ENCODE results near the gene RELCH.

RELCH gene

DNA sequence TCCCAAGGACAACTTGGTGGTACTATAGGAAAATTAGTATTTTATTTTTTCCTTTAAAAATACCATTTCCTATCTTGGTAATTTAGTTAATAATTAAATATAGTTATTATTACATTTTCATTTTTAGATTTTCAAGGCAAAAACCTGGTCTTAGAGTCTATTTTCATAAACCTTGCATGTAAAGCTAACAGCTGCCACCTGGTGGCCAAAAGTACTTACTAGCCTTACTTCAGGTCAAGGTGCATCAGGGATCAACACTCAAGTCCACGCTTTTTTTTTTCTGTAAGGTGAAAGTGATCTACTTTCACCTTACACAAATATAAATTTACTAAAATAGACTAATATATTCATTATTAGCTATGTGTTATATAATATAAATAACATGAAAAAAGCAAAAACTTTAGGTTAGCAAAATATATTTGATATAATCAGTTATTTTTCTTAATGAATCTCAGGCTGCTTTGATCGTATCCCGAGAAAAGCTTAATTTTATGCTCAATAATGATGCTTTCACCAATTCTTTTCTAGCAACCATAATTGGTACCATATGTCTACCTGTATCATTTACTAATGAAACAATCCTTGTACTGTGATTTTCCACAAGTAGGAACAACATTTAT is 62.5 kb downstream of the RELCH start:
- no peak for FAIRE-seq
- DNase-seq (ENCODE audit: insufficient read length, low spot score) = peak; percentile 14

DNA sequence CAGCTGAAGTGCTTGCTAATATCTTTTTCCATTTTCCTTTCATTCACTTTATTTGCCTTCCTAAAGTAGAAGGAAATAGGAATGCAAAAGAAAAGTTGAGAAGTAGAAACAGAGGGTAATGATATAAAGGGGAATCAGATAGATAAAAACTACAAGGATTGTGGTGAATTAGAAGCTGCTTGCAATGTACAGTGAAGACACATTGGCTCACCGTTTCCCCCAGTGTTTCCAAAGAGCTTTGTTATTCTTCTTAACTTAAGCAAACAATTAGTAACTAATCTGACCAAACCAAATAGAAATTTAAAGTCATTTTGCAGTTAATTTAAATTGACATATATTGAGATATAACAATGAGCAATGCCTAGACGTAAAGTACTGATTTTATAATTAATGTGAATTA is 63.4 kb downstream of the RELCH start:
- no peak for FAIRE-seq
- DNase-seq (ENCODE audit: insufficient read length, low spot score) = no peak

DNA sequence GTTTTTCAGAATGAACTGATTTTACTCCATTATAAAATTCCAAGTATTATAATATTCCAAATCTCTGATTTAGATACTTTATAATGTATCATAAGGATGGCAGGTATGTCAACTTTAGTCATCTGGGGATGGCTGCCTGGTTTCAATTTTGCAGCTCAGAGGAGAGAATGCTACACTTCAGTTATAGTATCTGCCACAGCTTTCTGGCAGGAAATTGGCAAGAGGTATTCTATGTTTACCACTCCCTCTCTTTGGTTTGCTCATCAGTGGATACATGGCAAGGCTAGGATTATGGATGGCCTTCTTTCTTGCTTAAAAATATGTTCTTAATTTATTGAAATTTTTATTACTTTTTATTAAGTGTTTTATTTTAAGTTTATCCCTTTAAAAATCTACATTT is 71.0 kb downstream of the RELCH start:
- no peak for DNase-seq (ENCODE audit: insufficient read length, low spot score)
- no peak for FAIRE-seq

DNA sequence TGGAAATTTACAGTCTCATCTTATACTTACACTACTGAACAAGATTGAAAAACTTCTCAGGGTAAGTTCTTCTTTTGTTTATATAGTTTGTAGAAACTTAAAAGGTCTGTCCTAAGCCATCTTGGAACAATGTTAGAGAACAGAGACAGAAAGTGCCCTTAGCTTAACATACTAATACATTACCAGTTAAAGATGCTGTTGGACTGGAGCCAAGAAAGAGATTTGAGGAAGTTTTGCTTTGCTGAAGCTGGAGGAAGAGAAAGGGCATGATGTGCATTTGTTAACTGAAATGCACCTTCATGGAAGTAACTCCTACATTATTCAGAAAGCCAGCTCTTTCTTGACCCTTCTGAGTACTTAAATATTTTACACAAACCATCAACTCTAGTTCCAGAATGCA is 71.6 kb downstream of the RELCH start:
- no peak for DNase-seq (ENCODE audit: insufficient read length, low spot score)

DNA sequence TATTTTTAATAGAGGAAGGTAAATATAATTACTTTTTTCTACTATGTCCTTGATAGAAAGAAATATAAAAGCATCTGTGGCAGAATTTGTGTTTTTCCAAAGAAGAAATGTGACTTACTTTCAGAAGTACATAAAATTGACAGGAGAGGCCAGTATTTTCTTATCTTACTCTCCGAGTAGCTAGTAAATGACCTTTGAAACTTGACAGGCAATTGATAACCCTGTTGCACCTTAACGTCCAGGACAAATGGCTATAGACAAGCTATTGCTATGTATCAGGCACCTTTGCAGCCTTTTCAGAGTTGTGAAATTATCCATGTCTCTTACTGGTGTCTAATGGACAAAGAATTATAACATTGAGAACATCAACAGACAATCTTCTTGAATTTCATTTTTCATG is 75.0 kb downstream of the RELCH start:
- DNase-seq (ENCODE audit: insufficient read length, low spot score) (no peak), FAIRE-seq (no peak)

More for the DNA sequence above, 71.6 kb downstream of the RELCH start:
- FAIRE-seq = no peak

DNA sequence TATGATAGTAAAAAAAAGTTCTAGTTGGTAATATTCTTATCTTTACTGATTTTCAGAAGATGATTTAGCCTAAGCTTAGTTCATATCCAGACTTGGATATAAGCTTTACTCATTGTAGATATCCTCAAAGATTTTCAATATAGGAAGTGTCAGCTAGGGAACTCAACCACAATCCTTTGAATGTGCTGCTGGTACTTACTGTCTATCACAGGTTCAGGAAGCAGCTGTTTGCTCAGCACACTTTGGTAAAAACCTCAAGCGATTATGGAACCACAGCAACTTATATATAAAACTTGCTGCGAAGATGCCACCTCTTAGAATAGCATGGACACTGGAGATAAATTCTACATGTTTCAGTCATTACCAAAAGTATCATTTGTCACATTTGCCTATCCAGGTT is 77.9 kb downstream of the RELCH start:
- no peak for FAIRE-seq
- DNase-seq (ENCODE audit: insufficient read length, low spot score) = no peak

DNA sequence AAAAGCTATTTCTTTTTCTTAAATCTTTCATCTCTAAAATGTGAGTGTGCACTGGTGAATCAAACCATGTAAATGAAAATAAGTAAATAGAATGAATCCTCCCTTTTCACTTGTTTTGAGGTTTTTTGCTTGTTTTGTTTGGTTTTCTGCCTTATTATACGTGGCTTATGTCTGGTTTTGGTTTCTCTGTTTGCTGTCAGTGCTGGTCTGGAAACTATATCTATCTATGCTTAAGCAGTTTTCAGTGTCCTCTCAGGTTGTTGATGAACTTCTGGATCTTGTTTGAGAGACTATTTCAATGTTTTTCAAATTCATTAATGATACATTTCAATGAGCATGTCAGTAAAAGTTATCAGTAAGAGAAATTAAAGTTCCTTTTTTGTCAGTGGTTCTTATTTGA is 90.0 kb downstream of the RELCH start:
- DNase-seq (ENCODE audit: insufficient read length, low spot score) (no peak), FAIRE-seq (no peak)

DNA sequence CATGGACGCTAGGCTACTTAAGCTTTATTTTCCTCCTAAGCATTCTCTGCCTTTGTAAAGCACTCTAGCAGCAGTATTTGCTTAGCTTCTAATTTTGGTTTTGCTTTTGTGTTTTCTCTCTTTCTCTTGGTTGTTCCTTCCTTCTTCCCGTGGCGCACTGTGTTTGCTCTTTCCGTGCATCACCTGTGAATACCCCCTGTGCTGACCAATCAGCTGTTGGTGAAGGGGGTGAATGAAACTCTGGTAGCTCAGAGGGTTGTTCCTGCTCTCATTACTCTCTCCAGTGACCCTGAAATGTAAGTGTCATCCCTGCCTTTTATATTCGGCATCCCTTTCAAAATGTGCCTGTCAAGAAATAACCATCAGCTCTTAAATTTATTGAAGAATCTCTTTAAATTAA is 92.5 kb downstream of the RELCH start:
- no peak for FAIRE-seq
- DNase-seq (ENCODE audit: insufficient read length, low spot score) = no peak

DNA sequence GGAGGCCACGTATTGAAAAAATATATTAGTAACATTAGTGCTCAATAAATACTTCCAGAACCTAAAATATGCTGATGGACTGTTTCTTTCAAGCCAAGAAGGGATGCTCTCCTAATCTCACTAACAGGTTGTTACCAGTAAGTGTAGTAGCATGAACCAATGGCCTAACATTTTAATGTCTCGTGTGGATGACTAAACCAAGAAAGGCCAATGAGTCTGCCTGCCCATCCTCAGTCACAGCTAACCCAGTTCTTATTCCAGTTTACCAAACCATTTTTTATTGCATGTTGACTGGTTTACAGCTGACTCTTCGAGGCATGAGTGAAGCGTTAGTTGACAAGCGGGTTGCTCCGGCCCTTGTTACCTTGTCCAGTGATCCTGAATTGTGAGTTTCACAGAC is 93.0 kb downstream of the RELCH start:
- FAIRE-seq = no peak
- no peak for DNase-seq (ENCODE audit: insufficient read length, low spot score)

DNA sequence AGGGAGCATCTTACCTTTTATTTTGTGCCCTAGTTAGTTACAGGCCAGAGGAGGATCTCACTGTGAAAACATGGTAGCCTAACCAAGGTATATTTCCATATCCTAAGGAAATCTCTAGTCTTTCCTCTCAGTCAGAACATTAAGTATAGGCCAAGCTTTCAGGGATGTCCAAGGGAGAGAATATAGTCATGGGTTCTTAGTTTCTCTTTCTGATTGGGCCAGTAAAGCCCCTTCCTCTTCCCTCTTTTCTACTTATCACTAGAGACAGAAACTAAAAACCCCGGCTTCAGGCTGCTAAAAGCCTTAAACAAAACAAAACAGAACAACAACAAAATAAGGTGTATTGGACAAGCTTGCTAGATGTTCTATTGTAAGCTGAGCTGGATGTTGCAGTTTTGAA is 93.7 kb downstream of the RELCH start:
- FAIRE-seq (no peak), DNase-seq (ENCODE audit: insufficient read length, low spot score) (no peak)

DNA sequence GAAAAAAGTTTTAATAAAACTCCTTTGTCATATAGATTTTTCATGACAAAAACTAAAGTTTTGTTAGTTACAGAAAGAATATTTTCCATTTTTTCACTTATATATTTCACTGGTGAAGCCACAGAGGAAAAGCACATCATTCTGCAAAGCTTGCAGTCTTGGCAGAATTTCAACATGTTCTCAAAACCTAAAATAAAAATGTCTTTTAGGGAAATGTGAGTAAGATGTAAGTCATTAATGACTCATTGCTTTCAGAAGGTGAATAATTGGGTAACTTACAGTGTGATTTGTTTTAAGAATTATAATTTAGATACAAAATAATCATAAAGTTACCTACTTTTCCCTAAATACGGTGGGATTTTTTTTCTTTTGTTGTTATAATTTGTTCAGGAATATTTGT is 94.6 kb downstream of the RELCH start:
- no peak for FAIRE-seq

DNA sequence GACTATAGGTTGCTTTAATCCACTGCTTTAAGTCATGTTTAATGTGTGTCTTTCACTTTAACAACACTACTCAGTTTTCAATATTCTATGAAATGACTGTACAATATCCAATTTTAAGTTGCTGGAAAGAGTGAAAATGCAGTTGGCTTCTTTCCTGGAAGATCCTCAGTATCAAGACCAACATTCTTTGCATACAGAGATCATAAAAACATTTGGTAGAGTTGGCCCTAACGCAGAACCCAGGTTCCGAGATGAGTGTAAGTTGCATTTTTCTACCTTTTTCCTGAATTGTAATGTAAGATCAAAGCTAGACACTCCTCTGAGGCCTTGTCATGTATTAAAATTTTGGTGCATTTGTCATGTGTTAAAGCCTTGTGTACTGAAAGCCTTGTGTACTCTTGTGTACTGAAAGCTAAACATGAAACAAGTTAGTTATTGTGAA is 95.2 kb downstream of the RELCH start:
- DNase-seq (ENCODE audit: insufficient read length, low spot score) = no peak
- FAIRE-seq = no peak

More for the DNA sequence above, 94.6 kb downstream of the RELCH start:
- DNase-seq (ENCODE audit: insufficient read length, low spot score) = no peak

DNA sequence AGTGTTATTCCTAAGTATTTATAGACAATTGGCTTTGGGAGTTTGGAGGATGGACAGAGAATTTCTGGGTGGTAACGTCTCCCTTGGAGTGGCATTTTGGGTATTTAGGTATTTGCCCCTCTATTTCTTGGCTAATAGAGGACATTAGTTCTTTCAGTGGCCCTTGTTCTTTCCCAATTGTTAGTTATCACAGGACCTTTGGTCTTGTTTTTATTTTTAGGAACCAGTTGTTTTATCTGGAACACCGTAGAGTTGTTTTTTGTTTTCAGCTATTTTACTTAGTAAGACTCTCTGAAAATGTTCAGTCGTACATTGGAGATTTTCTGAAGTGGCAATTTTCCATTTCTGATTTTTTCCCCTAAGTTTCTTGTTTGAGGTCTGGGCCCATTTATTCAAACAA is 97.6 kb downstream of the RELCH start:
- no peak for DNase-seq (ENCODE audit: insufficient read length, low spot score)
- FAIRE-seq = no peak

DNA sequence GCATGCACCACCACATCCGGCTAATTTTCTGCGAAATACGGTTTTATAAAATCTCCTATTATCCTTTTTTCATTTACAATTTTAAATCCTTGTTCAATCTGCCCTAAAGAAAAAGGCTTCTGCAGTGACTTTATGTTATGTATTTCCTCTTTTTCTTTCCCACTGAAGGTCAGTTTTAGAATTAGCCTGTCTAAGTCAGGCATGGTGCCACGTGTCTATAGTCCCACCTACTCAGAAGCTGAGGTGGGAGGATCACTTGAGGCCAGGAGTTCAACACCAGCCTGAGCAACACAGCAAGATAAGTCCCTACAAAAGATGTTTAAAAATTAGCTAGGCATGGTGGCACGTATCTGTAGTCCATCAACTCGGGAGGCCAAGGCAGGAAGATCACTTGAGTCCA is 98.2 kb downstream of the RELCH start:
- DNase-seq (ENCODE audit: insufficient read length, low spot score) (no peak), FAIRE-seq (no peak)

DNA sequence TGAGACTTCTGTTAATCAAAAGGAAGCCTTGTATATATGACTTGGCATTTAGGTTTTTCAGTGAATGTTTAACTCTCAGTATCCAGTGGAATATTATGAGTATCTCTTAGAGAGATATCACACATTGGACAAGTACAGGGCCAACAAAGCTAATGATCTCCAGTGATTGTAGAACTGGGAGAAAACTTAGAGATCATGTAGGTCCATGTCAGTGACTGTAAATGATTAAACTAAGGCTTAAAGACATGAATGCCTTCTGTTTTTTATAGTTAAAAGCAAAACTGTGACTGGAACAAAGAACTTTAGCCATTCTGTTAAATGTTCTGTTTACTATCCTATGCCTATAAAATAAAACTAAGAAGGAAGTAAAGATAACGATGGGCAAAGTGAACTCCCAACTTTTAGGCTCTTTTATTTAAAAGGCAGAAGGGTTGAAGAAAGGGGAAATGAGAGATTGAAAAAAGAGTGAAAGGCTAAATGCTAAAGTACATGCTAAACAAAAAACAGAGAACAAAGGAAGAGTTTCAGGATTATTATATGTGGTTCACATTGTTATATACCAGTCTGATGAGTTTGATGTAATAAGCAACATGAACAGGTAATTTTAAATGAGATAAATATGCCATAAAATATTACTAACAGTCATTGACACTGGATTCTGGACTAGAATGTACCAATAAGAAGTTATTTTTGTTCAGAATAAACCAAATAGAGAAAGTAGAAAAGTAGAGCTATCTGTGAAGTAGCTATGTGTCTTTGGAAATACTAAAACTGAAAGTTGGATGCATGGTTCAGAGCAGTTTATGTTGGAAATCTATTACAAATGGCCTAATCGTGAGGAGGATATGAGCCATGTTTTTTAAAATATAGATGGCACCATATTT is 101.0 kb downstream of the RELCH start:
- no peak for FAIRE-seq
- DNase-seq (ENCODE audit: insufficient read length, low spot score) = no peak

DNA sequence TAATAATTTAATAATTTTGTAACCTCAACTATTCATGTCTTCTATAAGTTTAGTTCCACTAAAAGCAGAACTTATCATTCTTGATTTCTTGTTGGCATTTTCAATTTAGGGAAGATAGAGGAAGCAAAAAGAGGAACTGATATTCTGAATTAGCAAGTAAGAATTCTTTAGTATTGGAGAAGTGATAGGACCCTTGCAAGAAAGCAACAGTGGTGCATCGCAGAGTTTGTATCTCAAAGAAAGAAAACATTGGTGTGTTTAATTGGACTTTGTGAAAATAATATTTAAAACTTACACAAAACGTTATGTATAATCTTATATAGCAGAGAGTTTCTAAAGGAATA is 101.6 kb downstream of the RELCH start:
- DNase-seq (ENCODE audit: insufficient read length, low spot score) (no peak), FAIRE-seq (no peak)

DNA sequence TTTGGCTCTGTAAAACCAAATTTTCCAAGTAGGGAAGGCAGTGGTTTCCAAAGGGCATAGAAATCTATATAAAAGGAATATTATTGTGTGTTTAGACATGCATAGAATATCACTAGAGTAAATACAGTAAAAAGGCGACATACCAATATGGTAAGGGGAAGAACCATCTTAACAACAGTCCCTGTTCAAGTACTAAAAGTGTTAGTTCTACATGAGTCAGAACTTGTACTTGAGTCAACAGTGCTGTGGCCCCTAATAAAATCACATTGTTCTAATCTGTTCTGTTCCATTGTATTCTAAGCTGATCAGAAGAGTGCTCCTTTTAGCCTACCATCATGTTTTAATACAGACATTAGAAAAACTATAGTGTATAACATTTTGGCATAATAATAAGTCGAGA is 102.0 kb downstream of the RELCH start:
- DNase-seq (ENCODE audit: insufficient read length, low spot score) = no peak
- FAIRE-seq = no peak

DNA sequence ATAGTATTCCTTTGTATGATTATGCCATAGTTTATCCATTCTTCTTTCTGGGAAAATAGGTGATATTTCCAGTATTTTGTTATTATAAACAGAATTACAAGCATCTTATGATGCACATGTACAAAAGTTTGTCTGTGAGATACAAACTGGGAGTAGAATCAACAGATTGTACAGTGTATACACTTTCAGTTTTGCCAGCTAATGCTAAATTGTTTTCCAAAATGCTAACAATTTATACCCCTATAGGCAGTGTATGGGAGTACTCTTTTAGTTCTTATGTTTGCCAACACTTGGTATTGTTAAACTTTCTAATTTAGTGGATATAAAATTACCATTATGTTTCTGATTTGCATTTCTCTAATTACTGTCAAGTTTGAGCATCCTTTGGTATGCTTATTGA is 107.0 kb downstream of the RELCH start:
- DNase-seq (ENCODE audit: insufficient read length, low spot score) (no peak), FAIRE-seq (no peak)

DNA sequence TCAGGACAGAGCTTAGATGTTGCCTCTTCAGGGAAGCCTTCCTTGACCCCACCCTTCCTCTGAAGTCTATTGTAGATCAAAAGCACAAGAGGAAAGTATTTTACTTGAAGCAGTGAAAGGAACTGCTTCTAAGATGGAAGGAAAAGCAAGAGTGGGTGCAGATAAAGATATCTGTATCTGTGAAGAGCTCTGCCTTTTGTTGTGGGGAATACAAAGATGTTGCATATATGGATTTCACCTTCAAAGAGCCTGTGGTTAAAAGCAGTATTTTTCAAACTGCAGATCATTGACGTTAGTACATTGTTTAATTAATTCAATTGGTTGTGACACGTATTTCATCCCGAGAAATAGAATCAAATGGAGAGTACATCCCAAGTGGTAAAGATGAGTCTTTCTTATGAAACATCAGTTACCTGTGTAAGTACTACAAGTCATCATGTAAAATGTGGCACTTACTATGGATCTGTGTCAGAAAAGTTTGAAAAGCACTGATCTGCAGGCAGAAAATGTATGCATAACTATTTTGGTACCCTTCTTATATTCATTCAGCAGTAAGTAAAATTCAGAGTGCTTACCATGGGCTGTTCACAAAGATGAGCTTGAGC is 113.4 kb downstream of the RELCH start:
- DNase-seq (ENCODE audit: insufficient read length, low spot score) (no peak), FAIRE-seq (no peak)

DNA sequence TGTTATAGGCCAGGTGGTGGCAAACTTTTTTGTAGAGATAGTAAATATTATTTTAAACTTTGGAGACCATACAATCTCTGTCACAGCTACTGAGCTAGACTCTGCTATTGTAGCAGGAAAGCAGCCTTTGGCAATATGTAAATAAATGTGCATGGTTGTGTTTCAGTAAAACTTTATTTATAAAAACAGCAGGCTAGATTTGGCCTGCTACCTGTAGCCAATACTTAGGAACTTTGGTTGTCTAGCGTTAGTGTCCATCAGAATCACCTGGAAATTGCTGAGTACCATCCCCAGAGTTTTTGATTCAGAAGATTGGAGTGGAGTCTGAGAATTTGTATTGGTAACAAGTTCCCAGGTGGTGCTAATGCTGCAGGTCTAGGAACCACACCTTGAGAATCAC is 114.3 kb downstream of the RELCH start:
- FAIRE-seq (no peak), DNase-seq (ENCODE audit: insufficient read length, low spot score) (no peak)

DNA sequence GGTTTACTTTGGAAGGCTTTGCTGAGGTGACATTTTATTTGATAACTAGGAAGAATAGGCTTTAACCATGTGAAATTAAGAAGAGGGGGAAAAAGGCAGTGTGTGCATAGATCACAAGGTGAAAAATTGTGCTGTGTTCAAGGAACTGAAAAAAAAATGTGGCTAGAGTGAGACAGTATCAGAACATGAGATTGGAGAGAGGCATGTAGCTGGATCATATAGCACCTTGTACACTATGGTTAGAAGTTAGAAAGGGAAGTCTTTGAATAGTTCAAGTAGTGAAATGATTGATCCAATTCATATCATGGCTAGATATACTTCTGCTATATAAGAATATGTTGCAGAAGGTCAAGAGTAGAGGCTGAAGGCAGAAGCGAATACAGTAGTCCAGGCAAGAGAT is 125.8 kb downstream of the RELCH start:
- no peak for FAIRE-seq
- DNase-seq (ENCODE audit: insufficient read length, low spot score) = no peak
